ENCODE data around the gene MEDAG. TPM values are rescaled to one million over a fixed set of nuclear protein-coding genes. Genes with fewer than 3 reads are reported as not detected.
A peak's percentile ranks its signal among the peaks of the same experiment; 100 is the strongest.

The MEDAG gene
- total RNA-seq, 2 experiments from 2014 or later = not detected

- Mint-ChIP-seq H3K27me3 (peaks cover 22% of the 10 kb centered on the region), H3K27ac (no peak overlapping the region), H3K4me3 (no peak overlapping the region), H3K36me3 (no peaks in the 10 kb centered on the region), H3K9me3 (no peaks in the 10 kb centered on the region), H3K4me1 (peaks cover 9% of the 10 kb centered on the region)
- POLR2A ChIA-PET = no interaction called here
- ATAC-seq (ENCODE audit: low read depth) = no peak
- DNase-seq = no peak
Observed at GRCh38 chr13:30881191-30881651, 24.9 kb upstream of the MEDAG start.

GRCh38 chr13:30882026-30882850 lies 23.8 kb upstream of the MEDAG start:
- Mint-ChIP-seq H3K4me3 (no peak overlapping the region), H3K36me3 (no peaks in the 10 kb centered on the region), H3K27me3 (peaks cover 19% of the 10 kb centered on the region), H3K9me3 (no peaks in the 10 kb centered on the region), H3K4me1 (peaks cover 9% of the 10 kb centered on the region), H3K27ac (no peak overlapping the region)
- ATAC-seq (ENCODE audit: low read depth) = no peak
- no peak for DNase-seq
- POLR2A ChIA-PET = no interaction called here

GRCh38 chr13:30882996-30883766 lies 22.9 kb upstream of the MEDAG start:
- Mint-ChIP-seq H3K4me3 (no peak overlapping the region), H3K36me3 (no peaks in the 10 kb centered on the region), H3K4me1 (peaks cover 9% of the 10 kb centered on the region), H3K9me3 (no peaks in the 10 kb centered on the region), H3K27me3 (peaks cover 14% of the 10 kb centered on the region), H3K27ac (no peak overlapping the region)
- ATAC-seq (ENCODE audit: low read depth) (no peak), DNase-seq (no peak)
- POLR2A ChIA-PET = no interaction called here

GRCh38 chr13:30884543-30884942 lies 21.5 kb upstream of the MEDAG start:
- Mint-ChIP-seq H3K4me3 (no peak overlapping the region), H3K27me3 (peaks cover 14% of the 10 kb centered on the region), H3K36me3 (no peaks in the 10 kb centered on the region), H3K9me3 (no peaks in the 10 kb centered on the region), H3K27ac (no peak overlapping the region), H3K4me1 (peaks cover 9% of the 10 kb centered on the region)
- POLR2A ChIA-PET = no interaction called here
- DNase-seq (no peak), ATAC-seq (ENCODE audit: low read depth) (no peak)

GRCh38 chr13:30889196-30889690 lies 16.8 kb upstream of the MEDAG start:
- no peaks in the 10 kb centered on the region for H3K36me3 Mint-ChIP-seq
- no peaks in the 10 kb centered on the region for H3K9me3 Mint-ChIP-seq
- POLR2A ChIA-PET = no interaction called here
- peaks cover 7% of the 10 kb centered on the region for H3K4me1 Mint-ChIP-seq
- DNase-seq (no peak), ATAC-seq (ENCODE audit: low read depth) (no peak)
- H3K4me3 Mint-ChIP-seq = no peak overlapping the region
- no peak overlapping the region for H3K27ac Mint-ChIP-seq
- peaks cover 17% of the 10 kb centered on the region for H3K27me3 Mint-ChIP-seq

DNA sequence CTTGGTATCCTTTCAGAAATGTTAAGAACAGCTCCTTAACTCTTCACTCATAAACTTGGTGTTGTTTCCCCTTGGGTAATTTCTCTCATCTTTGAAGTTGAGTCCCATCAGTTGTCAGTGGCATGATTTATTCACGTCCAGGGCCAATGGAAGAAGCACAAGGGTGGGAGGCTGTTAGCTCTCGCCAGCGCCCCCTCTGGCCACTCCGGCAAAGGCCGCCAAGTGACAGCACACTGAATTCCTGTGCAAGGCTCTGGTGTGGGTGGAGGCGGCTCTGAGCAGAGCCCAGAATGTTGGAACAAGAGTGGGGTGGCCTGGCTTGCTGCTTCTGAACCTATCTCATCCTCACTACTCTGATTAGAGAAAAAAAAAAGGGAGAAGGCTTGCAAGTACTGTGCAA lies 13.1 kb upstream of the MEDAG start:
- Mint-ChIP-seq H3K9me3 (no peaks in the 10 kb centered on the region), H3K4me3 (no peak overlapping the region), H3K27me3 (peaks cover 28% of the 10 kb centered on the region), H3K27ac (no peak overlapping the region), H3K36me3 (no peaks in the 10 kb centered on the region), H3K4me1 (no peaks in the 10 kb centered on the region)
- DNase-seq = no peak
- POLR2A ChIA-PET = no interaction called here
- ATAC-seq (ENCODE audit: low read depth) = no peak

GRCh38 chr13:30895773-30896172 lies 10.3 kb upstream of the MEDAG start:
- Mint-ChIP-seq H3K27me3 (peaks cover 32% of the 10 kb centered on the region), H3K4me1 (peaks cover 9% of the 10 kb centered on the region), H3K9me3 (no peaks in the 10 kb centered on the region), H3K27ac (no peak overlapping the region), H3K4me3 (no peak overlapping the region), H3K36me3 (no peaks in the 10 kb centered on the region)
- POLR2A ChIA-PET = no interaction called here
- ATAC-seq (ENCODE audit: low read depth) (no peak), DNase-seq (no peak)

- peaks cover 11% of the 10 kb centered on the region for H3K4me1 Mint-ChIP-seq
- no peak overlapping the region for H3K4me3 Mint-ChIP-seq
- ATAC-seq (ENCODE audit: low read depth) (no peak), DNase-seq (no peak)
- H3K36me3 Mint-ChIP-seq = no peaks in the 10 kb centered on the region
- POLR2A ChIA-PET = no interaction called here
- peaks cover 33% of the 10 kb centered on the region for H3K27me3 Mint-ChIP-seq
- peak overlapping the region; percentile 54 for H3K27ac Mint-ChIP-seq
- H3K9me3 Mint-ChIP-seq = no peaks in the 10 kb centered on the region
Observed at GRCh38 chr13:30898070-30898469, 8.0 kb upstream of the MEDAG start.

GRCh38 chr13:30898678-30899241 lies 7.3 kb upstream of the MEDAG start:
- H3K27me3 Mint-ChIP-seq = peaks cover 35% of the 10 kb centered on the region
- H3K27ac Mint-ChIP-seq = no peak overlapping the region
- DNase-seq (no peak), ATAC-seq (ENCODE audit: low read depth) (peak; percentile 45)
- no peaks in the 10 kb centered on the region for H3K9me3 Mint-ChIP-seq
- no peaks in the 10 kb centered on the region for H3K36me3 Mint-ChIP-seq
- POLR2A ChIA-PET = no interaction called here
- no peak overlapping the region for H3K4me3 Mint-ChIP-seq
- H3K4me1 Mint-ChIP-seq = peaks cover 11% of the 10 kb centered on the region

GRCh38 chr13:30900436-30900835 lies 5.6 kb upstream of the MEDAG start:
- Mint-ChIP-seq H3K4me3 (no peak overlapping the region), H3K4me1 (peaks cover 11% of the 10 kb centered on the region), H3K27ac (no peak overlapping the region), H3K36me3 (peaks cover 1% of the 10 kb centered on the region), H3K9me3 (no peaks in the 10 kb centered on the region), H3K27me3 (peaks cover 48% of the 10 kb centered on the region)
- DNase-seq (no peak), ATAC-seq (ENCODE audit: low read depth) (no peak)
- POLR2A ChIA-PET = no interaction called here

DNA sequence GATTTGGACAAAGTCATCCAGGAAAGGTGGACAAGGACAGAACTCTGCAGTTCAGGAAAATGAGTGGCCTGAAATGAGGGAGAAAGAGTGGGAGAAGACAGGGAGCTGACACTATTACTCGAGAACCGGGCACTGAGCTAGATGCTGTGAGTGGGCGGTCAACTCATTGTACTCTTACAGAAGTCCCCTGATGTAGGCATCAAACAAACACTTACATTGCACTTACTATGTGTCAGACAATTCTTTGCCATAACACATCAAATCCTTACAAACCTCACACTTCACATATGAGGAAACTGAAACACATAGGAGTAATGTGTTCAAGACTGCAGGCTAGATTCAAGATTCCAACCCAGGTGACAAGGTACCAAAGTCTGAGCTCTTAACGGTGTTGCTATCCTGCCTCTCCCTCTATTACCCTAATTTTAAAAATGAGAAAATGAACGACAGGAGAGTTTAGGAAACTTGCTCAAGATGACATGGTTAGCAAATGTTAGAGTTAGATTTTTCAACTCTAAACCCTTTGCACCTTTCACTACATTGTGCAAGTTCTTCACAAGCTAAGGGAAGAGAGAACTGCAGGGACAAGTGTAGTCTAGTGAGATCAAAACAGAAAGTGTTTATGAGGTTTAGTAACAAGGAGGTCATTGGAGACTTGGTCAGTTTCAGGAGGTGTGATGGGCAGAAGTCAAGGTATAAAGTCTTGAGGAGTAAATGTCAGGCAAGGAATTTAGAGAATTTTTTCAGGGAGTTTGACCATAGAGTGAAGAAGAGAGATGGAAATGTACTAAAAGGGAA lies 4.9 kb upstream of the MEDAG start:
- DNase-seq (no peak), ATAC-seq (ENCODE audit: low read depth) (no peak)
- Mint-ChIP-seq H3K9me3 (no peaks in the 10 kb centered on the region), H3K36me3 (peaks cover 3% of the 10 kb centered on the region), H3K27ac (no peak overlapping the region), H3K27me3 (peaks cover 45% of the 10 kb centered on the region), H3K4me1 (peaks cover 11% of the 10 kb centered on the region), H3K4me3 (no peak overlapping the region)
- POLR2A ChIA-PET = no interaction called here

DNA sequence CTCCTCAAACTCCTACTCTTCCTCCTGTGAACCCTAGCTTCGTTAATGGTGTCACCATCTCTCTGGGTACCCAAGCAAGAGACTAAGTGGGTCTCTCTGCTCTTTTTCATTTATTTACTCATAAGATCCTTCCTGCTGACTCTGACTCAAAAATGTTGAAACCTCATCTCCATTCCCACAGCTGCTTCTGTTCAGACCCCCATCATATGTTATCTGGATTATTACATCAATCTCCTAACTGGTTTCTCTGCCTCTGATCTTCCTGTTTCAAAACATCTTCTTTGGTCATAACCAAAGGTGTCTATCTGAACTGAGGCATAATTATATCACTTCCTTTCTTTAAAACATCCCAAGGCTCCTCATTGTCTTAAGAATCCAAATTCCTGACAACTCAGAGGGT lies 2.0 kb upstream of the MEDAG start:
- DNase-seq = no peak
- peaks cover 60% of the 10 kb centered on the region for H3K27me3 Mint-ChIP-seq
- H3K4me1 Mint-ChIP-seq = peaks cover 23% of the 10 kb centered on the region
- H3K27ac Mint-ChIP-seq = no peak overlapping the region
- POLR2A ChIA-PET = no interaction called here
- H3K9me3 Mint-ChIP-seq = no peaks in the 10 kb centered on the region
- H3K4me3 Mint-ChIP-seq = no peak overlapping the region
- peaks cover 3% of the 10 kb centered on the region for H3K36me3 Mint-ChIP-seq
- ATAC-seq (ENCODE audit: low read depth) = no peak

DNA sequence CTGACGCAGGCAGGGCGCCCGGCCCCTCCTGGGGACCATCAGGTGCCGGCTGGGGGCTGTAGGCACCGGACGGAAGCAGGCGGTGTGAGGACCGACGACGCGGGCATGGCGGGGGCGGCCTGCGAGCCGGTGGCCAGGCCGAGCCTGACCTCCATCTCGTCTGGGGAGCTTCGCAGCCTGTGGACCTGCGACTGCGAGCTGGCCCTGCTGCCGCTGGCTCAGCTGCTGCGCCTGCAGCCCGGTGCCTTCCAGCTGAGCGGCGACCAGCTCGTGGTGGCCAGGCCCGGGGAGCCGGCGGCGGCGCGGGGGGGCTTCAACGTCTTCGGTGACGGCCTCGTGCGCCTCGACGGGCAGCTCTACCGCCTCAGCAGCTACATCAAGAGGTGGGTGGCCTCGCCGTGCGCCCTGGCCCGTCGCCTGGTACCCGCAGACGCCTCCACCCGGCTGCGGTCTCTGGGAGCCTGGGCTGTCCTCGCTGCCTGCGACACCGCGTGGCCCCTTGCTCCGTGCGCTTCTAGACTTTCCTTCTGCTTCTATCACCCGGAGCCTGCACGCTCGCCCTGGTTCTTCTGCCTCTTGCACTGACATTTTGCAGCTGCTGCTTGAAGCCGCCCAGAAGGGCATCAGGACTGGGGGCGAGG lies 460 bp downstream of the MEDAG start:
- H3K4me1 Mint-ChIP-seq = peaks cover 14% of the 10 kb centered on the region
- DNase-seq = peak; percentile 27
- no peak overlapping the region for H3K4me3 Mint-ChIP-seq
- H3K36me3 Mint-ChIP-seq = peaks cover 3% of the 10 kb centered on the region
- H3K27me3 Mint-ChIP-seq = peaks cover 67% of the 10 kb centered on the region
- POLR2A ChIA-PET = no interaction called here
- no peak overlapping the region for H3K27ac Mint-ChIP-seq
- ATAC-seq (ENCODE audit: low read depth) = no peak
- no peaks in the 10 kb centered on the region for H3K9me3 Mint-ChIP-seq

Measured in activated naive CD8-positive, alpha-beta T cell treated with anti-CD3 and anti-CD28 coated beads, Interleukin-2, amount 10 ng/mL, durations not matched to agents 7 days and 5 days (primary cell).